Measurements from ENCODE around the gene RHOXF1.
"Not testable (repeated sequence)": the region's sequence is repeated elsewhere in the genome, so short reads cannot be mapped to it uniquely, and the experiment has no call there.

DNA sequence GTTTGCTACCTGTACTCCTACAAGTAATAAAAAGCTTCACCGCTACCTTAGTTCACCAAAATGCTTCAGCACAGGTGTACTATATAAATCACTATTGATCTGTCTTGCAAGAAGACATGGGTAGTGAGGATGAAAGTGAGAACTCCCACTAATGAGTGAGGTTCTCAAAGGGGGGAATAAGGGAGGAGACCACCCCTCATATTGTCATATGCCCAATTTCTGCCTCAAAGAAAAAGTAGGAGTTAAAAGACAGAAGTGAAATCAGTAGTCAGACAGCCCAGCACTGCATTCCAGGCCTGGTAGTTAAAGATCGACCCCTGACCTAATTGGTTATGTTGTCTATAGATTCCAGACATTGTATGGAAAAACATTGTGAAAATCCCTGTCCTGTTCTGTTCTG, 14.7 kb downstream of the RHOXF1 start:
- TF ChIP-seq CTCF (IDR thresholded peaks at IDR 0.05; ENCODE audit: low read depth, low read length); POLR2A (IDR thresholded peaks at IDR 0.05; ENCODE audit: extremely low read depth, insufficient read length); MYC (IDR thresholded peaks at IDR 0.05; ENCODE audit: low read depth, low read length); MAX (IDR thresholded peaks at IDR 0.05; ENCODE audit: low read depth, low read length): not testable (repeated sequence)

Measured in NB4 (cell line).